NCI-H146 (cell line): ENCODE results near the gene NBPF12.
"Not testable (repeated sequence)": the region's sequence is repeated elsewhere in the genome, so short reads cannot be mapped to it uniquely, and the experiment has no call there.

Experiments used
- DNase-seq: peaks from one replicate; lab custom pipeline; 2025; lab: John Stamatoyannopoulos, UW

Gene NBPF12

DNA sequence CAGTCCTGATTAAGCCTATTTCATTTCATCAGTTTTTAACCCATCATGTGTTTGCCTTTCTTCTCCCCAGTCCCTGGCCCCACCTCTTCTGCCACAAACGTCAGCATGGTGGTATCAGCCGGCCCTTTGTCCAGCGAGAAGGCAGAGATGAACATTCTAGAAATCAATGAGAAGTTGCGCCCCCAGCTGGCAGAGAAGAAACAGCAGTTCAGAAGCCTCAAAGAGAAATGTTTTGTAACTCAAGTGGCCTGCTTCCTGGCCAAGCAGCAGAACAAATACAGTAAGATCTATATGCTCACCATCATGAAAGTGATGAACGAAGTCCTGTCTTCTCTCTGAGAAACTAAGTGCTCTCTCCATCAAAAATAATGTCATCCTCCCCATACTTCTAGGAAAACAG lies 34.6 kb downstream of the NBPF12 start:
- not testable (repeated sequence) for DNase-seq

DNA sequence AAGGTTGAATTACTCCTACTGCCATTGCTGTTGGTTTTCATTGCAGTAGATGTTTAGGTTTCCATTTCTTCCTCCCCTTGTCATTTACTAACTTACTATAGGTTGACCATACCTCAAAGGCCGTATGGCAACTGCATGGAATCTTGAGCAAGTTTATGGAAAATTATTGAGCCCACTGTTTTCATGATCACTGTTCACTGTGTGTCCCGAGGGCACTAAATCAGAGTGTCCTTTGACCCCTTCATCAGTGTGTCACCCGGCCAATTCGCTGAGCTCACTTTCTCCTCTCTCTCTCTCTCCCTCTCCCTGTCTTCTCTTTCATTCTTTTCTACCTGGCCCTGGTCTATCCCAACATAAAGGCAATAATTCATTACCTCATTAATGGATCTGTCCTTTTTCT lies 47.7 kb downstream of the NBPF12 start:
- DNase-seq, result not testable (repeated sequence)

DNA sequence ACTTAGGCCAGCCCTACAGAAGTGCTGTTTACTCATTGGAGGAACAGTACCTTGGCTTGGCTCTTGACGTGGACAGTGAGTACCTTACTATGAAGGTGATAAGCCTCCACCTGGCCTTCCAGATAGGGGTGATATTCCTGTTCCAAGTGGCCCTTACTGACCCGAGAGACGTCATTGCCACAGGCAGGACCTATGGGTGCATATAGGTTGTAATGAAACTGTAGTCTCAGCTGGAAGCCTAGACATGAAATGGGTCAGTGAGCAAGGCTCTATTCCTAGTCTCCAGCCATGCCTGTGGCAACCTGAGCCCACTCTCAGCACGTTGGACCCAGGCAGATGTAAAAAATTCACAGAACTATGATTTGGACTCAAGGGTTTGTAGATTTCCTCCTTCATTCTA lies 48.3 kb downstream of the NBPF12 start:
- DNase-seq, result not testable (repeated sequence)

DNA sequence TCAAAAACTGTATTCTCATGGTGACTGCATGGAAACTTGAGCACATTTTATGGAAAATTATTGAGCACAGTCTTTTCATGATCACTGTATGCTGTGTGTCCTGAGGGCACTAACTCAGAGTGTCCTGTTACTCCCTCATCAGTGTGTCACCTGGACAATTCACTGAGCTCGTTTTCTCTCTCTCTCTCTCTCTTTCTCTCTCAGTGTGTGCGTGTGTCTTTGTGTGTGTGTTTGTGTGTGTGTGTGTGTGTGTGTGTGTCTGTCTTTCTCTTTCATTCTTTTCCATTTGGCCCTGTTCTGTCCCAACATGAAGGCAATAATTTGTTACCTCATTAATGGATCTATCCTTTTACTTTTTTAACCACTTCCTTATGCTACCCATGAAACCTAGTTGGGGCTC lies 49.4 kb downstream of the NBPF12 start:
- DNase-seq, result not testable (repeated sequence)

DNA sequence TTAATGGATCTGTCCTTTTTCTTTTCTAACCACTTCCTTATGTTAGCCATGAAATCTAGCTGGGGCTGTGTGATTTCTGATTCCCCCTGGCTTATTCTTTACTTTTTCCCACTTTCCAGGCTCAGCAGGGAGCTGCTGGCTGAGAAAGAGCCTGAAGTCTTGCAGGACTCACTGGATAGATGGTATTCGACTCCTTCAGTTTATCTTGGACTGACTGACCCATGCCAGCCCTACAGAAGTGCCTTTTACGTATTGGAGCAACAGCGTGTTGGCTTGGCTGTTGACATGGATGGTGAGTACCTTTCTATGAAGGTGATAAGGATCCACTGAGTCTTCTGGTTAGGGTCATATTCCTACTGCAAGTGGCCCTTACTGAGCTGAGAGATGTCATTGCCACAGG lies 51.3 kb downstream of the NBPF12 start:
- DNase-seq, result not testable (repeated sequence)

DNA sequence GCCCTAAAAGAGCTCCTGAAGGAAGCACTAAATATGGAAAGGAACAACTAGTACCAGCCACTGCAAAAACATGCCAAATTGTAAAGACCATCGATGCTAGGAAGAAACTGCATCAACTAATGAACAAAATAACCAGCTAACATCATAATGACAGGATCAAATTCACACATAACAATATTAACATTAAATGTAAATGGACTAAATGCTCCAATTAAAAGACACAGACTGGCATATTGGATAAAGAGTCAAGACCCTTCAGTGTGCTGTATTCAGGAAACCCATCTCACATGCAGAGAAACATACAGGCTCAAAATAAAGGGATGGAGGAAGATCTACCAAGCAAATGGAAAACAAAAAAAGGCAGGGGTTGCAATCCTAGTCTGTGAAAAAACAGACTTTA lies 70.4 kb downstream of the NBPF12 start:
- DNase-seq, result not testable (repeated sequence)

DNA sequence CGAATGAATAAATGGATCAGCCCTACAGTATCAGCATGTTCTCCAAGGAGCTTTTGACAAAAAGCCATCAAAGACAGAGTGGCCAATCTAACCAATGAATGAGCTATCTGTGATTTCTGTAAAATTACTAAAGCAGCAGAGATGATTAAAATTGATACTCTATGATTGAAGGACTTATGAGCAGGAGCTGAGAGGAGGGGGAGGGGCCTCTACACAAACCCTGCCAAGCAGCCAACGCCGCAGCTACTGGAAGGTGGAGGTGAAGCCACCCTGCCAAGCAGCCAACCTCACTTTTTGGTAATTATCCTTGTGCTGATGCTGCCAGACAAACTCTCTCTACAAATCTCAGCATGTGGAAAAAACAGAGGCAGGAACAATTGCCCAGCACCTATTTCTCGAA lies 88.9 kb downstream of the NBPF12 start:
- not testable (repeated sequence) for DNase-seq

DNA sequence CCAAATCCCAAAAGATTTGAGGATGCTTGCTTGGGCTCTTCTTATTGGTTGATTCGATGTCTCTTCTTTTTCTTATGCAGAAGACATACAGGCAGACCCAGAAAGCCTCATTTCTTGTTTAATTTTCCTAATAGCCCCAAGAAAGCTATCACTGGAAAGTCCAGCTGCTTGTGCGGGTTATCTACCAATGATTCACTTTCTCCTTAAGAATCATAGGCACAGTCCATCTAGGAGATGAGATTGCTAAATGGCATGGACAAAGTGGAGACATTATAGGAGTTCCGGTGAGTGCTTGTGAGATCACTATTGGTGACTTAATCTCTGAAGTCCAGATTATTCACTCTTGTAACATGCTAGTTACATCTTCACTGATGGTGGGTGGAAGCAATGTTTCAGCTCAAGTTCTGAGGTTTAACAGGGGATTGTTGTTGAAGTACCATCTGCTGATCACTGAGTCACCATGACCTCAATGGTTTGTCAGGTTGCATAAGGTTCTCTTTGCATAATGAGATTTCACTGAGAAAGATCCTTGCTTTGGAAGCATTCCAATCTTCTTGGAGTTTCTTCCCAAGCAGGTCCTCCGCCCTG lies 92.0 kb downstream of the NBPF12 start:
- not testable (repeated sequence) for DNase-seq

DNA sequence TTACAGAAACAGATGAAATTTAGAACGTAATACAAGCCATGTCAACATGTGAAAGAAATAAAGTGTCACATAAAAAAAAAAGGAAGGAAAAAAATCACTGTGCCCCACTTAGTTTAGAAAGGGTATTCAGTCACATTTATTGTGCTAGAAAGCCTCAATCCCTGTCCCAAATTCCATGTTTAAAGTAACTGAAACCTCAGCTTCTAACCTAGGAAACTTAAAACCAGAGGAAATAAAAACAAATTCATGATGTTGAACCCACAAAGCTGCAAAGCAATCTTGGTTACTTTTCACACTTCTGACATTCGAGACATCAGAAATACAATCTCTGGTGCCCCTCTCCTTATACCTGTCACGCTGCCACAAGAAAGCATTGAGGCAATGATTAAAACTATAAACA lies 101.8 kb downstream of the NBPF12 start:
- no peak for DNase-seq

DNA sequence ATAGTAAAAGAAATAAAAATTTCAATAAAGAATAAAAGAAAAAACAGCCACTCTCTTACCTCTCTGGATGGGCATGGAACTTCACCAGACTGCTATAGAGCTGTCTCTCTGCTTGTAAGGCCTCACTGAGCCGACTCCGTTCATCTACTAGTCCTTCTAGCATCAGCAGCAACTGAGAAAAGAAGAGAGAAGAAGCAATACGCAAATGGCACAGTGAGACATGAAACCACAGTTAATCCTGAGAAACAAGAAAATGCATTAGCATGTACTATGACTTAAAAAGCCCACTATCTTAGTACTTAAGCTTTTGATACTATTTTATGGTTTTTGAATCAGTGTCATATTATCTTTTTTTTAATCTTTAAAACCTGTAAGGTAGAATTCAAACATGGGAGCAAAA lies 104.8 kb downstream of the NBPF12 start:
- DNase-seq, result not testable (repeated sequence)

DNA sequence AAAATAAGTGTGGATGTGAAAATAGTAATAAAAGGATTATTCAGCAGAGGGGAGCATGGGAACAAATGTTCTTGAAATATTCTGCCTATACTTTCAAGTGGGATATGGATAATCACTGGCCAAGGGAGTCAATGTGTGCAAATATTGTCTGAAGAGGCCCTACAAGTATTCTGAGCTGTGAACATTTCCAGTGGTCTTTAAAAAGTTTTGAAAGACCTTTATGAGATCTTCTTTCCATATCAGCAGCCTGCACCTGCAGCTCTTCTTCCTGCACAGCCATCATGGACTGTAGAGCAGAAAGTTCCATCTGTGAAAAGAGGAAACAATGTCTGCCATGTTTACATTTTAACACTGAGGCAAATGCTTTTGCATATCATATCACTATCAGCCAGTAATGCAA lies 106.4 kb downstream of the NBPF12 start:
- DNase-seq, result not testable (repeated sequence)
